HuH-7 (cell line): Measurements from ENCODE around the gene ENOX2.
"Not testable (repeated sequence)": the region's sequence is repeated elsewhere in the genome, so short reads cannot be mapped to it uniquely, and the experiment has no call there.

Source experiments
- DNase-seq: peaks from one replicate; pipeline ENCODE4 v3.0.0; 2011; ENCODE audit warnings: low spot score

The ENOX2 gene

DNA sequence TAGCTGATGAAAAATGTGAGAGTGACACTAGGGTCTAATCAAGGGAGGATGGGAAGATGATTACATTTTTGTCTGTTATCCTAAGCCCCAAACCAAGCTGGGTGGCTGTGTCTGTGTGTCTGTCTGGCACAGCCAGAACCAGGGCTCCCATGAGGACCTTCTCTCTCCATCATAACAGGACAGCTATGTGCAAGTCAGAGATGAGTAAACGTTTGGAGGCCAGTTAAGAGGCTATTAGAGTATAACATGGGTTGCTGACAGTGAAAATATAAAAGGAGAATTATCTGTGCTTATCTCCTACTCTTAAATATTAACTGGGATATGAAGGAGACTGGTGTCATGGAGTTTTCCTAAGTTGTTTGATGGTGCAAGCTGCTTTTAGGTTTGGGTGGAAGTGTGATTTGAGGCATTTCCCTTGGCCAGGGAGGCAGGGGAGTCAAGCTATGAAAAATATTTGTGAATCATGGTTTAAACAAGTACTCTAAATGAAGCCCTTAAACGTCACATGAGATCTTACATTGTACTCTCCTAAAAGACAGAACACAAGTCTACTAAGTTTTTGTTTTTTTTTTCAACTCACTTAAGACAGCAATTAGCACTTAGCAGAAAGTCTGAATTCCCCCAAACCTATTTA lies 156.2 kb downstream of the ENOX2 start:
- DNase-seq: no peak

GRCh38 chrX:130746077-130746476 lies 156.9 kb downstream of the ENOX2 start:
- no peak for DNase-seq

DNA sequence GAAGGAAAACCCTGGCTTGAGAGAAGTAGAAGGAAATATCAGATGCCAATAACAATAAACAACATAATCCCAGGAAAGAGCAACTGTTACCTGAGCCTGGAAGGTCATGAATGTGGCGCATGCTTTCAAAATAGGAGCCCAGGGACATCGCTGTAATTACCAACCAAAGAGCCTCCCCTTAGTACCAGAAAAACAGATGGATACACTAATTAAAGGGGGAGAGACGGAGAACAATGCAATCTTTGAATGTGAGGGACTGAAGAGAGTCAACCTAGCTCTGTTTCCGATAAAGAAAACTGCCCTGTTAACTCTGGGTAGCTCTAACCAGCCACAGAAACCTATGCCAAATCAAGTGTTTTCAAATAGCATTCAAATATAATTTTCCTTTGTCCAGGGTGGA lies 161.4 kb downstream of the ENOX2 start:
- DNase-seq: no peak

DNA sequence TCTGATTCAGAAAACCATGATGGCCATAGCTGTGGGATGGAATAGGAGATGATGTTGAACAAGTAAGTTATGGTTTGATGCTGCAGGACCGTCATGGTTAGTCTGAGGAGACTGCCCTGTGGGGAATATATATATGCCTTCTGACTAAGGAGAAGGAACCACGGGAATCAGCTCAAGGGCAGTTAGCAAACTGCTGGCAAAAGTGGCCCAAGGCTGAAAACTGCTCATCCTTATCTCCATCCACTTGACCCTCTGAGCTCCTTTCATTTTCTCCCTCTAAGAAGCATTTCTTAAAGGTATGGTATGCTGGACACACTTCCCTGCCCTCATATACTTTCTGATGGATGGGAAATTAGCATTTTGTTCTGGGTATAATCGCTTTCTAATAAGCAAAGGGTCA lies 161.9 kb downstream of the ENOX2 start:
- no peak for DNase-seq

DNA sequence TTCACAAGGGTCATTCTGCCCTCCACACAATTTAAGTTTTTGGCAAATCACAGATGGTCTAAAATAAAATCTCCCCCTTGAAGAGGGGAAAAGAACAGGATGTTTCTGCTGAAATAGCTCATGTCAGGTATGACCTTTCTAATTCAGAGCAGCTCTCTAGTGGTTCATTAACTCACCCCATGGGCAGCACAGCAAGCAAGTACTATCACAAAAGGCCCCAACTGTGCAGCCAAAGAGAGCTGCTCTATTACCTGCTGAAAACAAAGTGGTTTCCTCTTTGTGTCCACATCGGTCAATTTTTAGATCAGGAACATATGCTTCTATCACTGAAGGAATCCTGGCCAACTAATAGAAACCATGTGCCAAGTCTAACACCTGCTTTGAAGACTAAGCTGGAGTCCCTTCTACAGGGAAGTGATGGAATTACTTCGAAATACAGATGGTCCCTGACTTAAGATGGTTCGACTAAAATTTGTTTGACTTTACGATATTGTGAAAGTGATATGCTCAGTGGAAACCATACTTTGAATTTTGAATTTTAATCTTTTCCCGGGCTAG lies 164.3 kb downstream of the ENOX2 start:
- no peak for DNase-seq

- no peak for DNase-seq
These were observed 168.3 kb downstream of the ENOX2 start for GRCh38 chrX:130734713-130735112.

DNA sequence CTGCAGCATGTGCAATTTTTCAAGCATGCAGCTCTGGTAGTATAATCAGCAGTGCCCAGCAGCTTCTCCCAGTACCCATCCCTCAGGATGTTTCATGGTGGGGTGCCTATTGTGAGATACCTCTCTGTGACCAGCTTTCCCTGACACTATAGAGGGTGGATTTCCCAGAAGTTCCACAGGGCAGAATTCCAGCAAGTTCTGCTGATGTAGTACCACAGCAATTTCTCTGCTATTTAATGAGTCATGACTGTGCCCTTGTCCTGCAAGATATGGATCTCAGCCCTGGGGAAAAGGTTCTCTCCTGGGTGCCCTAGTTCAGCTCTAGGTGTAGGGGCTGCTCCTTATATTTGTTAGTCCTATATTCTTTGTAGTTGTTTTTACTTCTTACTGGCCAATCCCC lies 174.8 kb downstream of the ENOX2 start:
- no peak for DNase-seq

- DNase-seq: no peak
These were observed 176.3 kb downstream of the ENOX2 start for GRCh38 chrX:130726661-130727060.

- DNase-seq: no peak
These were observed 177.5 kb downstream of the ENOX2 start for GRCh38 chrX:130725519-130725918.

- DNase-seq: no peak
These were observed 183.6 kb downstream of the ENOX2 start for GRCh38 chrX:130719413-130719812.

DNA sequence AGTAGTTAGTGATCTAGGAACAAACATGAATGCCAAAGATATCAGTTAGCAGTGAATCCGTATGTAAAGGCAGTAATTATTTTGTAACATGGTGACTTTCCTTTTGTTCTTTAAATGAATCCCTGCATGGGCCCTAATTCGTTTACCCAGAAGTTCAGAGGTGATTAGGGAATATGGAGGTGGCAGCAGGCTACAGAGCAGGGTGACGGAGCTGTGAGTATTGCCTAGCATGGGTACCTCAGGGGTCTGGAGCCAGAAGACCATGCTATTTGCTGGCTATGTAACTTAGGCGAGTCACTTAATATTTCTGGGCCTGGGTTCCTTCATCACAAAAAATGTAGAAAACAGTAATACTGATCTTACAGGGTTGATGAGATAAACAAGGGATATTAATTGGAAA lies 184.9 kb downstream of the ENOX2 start:
- no peak for DNase-seq

DNA sequence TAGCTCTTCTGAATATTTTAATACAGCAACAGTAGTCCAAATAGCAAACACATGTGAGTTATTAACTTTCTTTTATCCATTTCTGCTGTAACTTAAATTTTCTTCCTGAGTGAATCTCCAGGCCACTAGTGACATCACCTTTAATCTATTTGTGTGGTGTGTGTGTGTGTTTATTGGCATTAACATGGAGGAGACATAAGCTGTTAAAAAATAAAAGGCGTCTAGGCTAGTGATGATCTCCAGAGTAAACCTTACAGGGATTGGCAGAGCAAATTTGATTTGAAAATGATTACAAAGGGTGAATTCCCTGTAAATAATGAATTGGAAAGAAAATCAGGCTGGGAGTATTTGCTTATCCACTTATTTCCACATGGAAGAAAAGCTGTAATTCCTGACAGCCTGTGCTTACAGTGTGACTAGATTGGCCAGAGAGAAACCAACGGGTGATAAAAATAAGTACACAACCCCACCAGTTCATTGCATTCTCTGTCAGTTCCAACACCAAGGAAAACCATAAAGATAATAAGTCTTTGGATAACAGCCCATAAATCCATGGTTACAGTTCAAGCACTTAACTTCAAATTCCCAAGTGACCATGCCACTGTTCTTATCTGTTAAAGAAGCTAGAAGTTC lies 186.1 kb downstream of the ENOX2 start:
- DNase-seq: peak; percentile 7

GRCh38 chrX:130716346-130716745 lies 186.7 kb downstream of the ENOX2 start:
- no peak for DNase-seq

- DNase-seq: no peak
These were observed 187.7 kb downstream of the ENOX2 start for GRCh38 chrX:130715299-130715698.

GRCh38 chrX:130714665-130715064 lies 188.3 kb downstream of the ENOX2 start:
- no peak for DNase-seq

- DNase-seq: no peak
These were observed 188.9 kb downstream of the ENOX2 start for GRCh38 chrX:130714135-130714534.

DNA sequence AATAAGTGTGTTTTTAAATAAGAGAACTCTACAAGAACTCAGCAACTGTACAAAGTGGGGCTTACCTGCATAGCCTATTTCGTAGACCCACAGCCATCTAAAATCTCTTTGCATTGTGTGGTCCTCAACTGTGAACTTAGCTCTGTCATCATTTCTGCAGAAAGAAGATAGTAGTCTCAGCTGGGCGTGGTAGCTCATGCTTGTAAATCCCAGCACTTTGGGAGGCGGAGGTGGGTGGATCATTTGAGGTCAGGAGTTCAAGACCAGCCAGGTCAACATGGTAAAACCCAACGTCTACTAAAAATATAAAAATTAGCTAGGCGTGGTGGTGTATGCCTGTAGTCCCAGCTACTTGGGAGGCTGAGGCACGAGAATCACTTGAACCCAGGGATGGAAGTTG lies 193.8 kb downstream of the ENOX2 start:
- DNase-seq: not testable (repeated sequence)

- DNase-seq: no peak
These were observed 197.4 kb downstream of the ENOX2 start for GRCh38 chrX:130705591-130705990.

DNA sequence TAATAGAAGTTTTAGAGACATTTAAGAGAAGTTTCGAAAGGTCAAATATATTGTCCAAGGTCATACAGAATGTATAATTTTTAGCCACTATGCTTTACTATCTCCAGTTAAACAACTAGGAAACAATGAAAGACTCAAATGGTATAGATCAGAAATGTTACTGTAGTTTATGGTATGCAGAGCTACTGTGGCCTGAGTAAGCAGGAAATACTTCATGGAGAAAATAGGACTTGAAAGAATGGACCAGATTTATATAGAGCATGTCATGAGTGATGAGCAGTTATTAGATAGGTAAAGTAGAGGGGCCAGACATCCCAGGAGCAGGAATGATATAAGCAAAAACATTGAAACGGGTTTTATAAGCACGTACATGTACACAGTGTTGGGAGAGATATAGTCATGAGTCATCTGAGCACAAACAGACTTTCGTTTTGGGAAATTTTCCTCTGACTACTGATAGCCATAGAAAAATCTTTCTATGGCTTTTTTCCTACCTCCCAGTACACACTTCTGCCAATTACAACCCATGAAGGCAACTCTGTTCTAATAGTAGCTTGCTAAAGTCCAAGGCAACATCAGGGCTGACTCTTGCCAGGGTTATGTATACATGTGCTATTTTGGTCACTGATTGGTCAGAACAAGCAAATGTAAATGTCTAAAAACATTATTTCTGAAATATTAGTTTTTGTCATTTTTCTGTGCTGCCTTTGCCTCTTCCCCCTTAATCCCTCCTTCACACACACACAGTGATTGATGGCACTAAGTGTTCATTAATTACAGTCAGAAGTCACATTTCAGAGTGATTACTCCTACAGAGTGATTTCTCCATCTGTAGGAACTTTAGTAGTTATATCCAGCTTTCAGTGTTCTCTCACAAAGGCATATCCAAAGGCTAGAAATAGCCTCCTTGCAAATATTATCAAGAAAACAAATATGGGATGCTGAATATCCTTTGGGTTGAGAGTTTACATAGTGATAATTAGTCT lies 198.7 kb downstream of the ENOX2 start:
- no peak for DNase-seq

- DNase-seq: no peak
These were observed 199.9 kb downstream of the ENOX2 start for GRCh38 chrX:130702867-130703707.

DNA sequence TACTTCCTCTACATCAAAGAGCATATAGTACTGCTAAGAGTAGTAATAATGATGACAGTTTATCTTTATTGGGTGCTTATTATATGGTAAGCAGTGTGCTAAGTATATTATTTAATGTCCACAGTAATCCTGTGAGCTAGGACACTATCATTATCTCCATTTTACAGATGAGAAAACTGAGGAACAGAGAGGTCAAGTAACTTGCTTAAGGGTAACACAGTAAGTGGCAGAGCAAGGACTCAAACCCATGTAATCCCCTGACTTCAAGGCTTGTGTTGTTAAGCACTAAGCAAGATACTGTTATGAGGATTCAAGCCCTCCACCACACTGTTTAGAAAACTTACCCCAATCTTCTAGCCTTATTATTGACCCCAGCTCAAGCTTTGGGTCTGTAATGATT lies 202.4 kb downstream of the ENOX2 start:
- DNase-seq: no peak

DNA sequence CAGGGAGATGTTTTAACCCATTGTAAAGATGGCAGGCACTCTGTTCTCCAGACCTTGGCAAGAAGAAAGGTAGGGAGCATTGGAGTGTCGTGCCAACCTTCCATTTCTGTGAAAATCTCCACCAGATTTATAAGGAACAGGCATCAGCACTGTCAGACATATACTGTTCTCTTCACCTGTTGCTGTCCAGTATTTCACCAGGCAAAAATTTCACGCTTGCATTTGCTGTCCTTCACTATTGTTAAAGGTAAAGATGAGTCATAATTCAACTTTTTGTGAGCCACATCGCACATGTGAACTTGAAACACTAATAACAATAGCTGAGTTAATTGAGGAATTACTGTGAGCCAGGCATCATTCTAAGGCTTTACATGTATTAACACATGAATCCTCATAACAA lies 203.4 kb downstream of the ENOX2 start:
- no peak for DNase-seq
